Type B pancreatic cell (in vitro differentiated cells): ENCODE data around the gene MAN1A2. TPM values are rescaled to one million over a fixed set of nuclear protein-coding genes. Genes with fewer than 3 reads are reported as not detected.
"Not testable (repeated sequence)": the region's sequence is repeated elsewhere in the genome, so short reads cannot be mapped to it uniquely, and the experiment has no call there.

Experiments
- DNase-seq: peaks from one replicate; pipeline ENCODE4 v3.0.0; 2021; ENCODE audit warnings: mixed read lengths; ENCODE audit not compliant: unreplicated experiment; ENCODE audit errors: extremely low spot score
- H3K27ac Mint-ChIP-seq: 2 replicates; pipeline ENCODE4 v1.8.0; 2021; ENCODE audit warnings: mild to moderate bottlenecking, mixed read lengths
- H3K27me3 Mint-ChIP-seq: 2 replicates; pipeline ENCODE4 v1.8.0; 2021; ENCODE audit warnings: mixed read lengths
- H3K36me3 Mint-ChIP-seq: 2 replicates; pipeline ENCODE4 v1.8.0; 2021; ENCODE audit warnings: mixed read lengths
- H3K4me1 Mint-ChIP-seq: one replicate; pipeline ENCODE4 v1.8.0; 2021; ENCODE audit warnings: mixed read lengths; ENCODE audit not compliant: unreplicated experiment
- H3K4me3 Mint-ChIP-seq: 2 replicates; pipeline ENCODE4 v1.8.0; 2021; ENCODE audit warnings: mild to moderate bottlenecking, mixed read lengths
- H3K9me3 Mint-ChIP-seq: 2 replicates; pipeline ENCODE4 v1.8.0; 2021; ENCODE audit warnings: mixed read lengths
- CTCF ChIP-seq: fragments of 200-600 bp; sonication (generic); conservative IDR thresholded peaks from 2 replicates; pipeline ENCODE4 v1.5.0; 2021; ENCODE audit warnings: antibody characterized with exemption, mild to moderate bottlenecking
- total RNA-seq: library from RNA; stranded (reverse); gene quantifications from 2 replicates; pipeline ENCODE4 v1.2.1, GENCODE V29; 2021; ENCODE audit warnings: low replicate concordance

Gene MAN1A2
- total RNA-seq, 1 donor from 2014 or later = 56.1 TPM

GRCh38 chr1:117544509-117545109, 177.4 kb downstream of the MAN1A2 start:
- no peak for TF ChIP-seq CTCF
- no peak overlapping the region for H3K4me3 Mint-ChIP-seq
- no peak for DNase-seq
- H3K9me3 Mint-ChIP-seq = no peaks in the 10 kb centered on the region
- no peaks in the 10 kb centered on the region for H3K4me1 Mint-ChIP-seq
- H3K36me3 Mint-ChIP-seq = no peaks in the 10 kb centered on the region
- peak overlapping the region; percentile 0 for H3K27ac Mint-ChIP-seq
- H3K27me3 Mint-ChIP-seq = no peaks in the 10 kb centered on the region

- Mint-ChIP-seq H3K4me1 (no peaks in the 10 kb centered on the region), H3K27me3 (no peaks in the 10 kb centered on the region), H3K9me3 (no peaks in the 10 kb centered on the region), H3K36me3 (no peaks in the 10 kb centered on the region), H3K4me3 (no peak overlapping the region), H3K27ac (no peak overlapping the region)
- no peak for TF ChIP-seq CTCF
- no peak for DNase-seq
These were observed 179.2 kb downstream of the MAN1A2 start for GRCh38 chr1:117546467-117546866.

GRCh38 chr1:117553471-117553870, 186.2 kb downstream of the MAN1A2 start:
- DNase-seq = no peak
- no peak for TF ChIP-seq CTCF
- H3K9me3 Mint-ChIP-seq = no peaks in the 10 kb centered on the region
- H3K4me3 Mint-ChIP-seq = no peak overlapping the region
- no peaks in the 10 kb centered on the region for H3K4me1 Mint-ChIP-seq
- H3K36me3 Mint-ChIP-seq = no peaks in the 10 kb centered on the region
- H3K27ac Mint-ChIP-seq = no peak overlapping the region
- H3K27me3 Mint-ChIP-seq = no peaks in the 10 kb centered on the region

GRCh38 chr1:117555806-117556205, 188.6 kb downstream of the MAN1A2 start:
- H3K27me3 Mint-ChIP-seq = no peaks in the 10 kb centered on the region
- no peaks in the 10 kb centered on the region for H3K4me1 Mint-ChIP-seq
- no peak for DNase-seq
- no peaks in the 10 kb centered on the region for H3K9me3 Mint-ChIP-seq
- H3K4me3 Mint-ChIP-seq = no peak overlapping the region
- no peak for TF ChIP-seq CTCF
- no peak overlapping the region for H3K27ac Mint-ChIP-seq
- H3K36me3 Mint-ChIP-seq = no peaks in the 10 kb centered on the region

- H3K4me3 Mint-ChIP-seq = no peak overlapping the region
- H3K27me3 Mint-ChIP-seq = no peaks in the 10 kb centered on the region
- no peak for DNase-seq
- no peaks in the 10 kb centered on the region for H3K36me3 Mint-ChIP-seq
- H3K4me1 Mint-ChIP-seq = no peaks in the 10 kb centered on the region
- no peak for TF ChIP-seq CTCF
- no peak overlapping the region for H3K27ac Mint-ChIP-seq
- no peaks in the 10 kb centered on the region for H3K9me3 Mint-ChIP-seq
These were observed 189.1 kb downstream of the MAN1A2 start for GRCh38 chr1:117556341-117556740.

- Mint-ChIP-seq H3K27ac (no peak overlapping the region), H3K27me3 (no peaks in the 10 kb centered on the region), H3K36me3 (no peaks in the 10 kb centered on the region), H3K4me3 (no peak overlapping the region), H3K9me3 (no peaks in the 10 kb centered on the region), H3K4me1 (no peaks in the 10 kb centered on the region)
- DNase-seq = no peak
- no peak for TF ChIP-seq CTCF
These were observed 189.7 kb downstream of the MAN1A2 start for GRCh38 chr1:117556976-117557375.

- H3K4me1 Mint-ChIP-seq, H3K27me3 Mint-ChIP-seq, DNase-seq, H3K27ac Mint-ChIP-seq, H3K9me3 Mint-ChIP-seq, H3K36me3 Mint-ChIP-seq, H3K4me3 Mint-ChIP-seq: not testable (repeated sequence)
These were observed 191.2 kb downstream of the MAN1A2 start for GRCh38 chr1:117558451-117558850.
